ENCODE data around the gene KLHL29.

Gene KLHL29

GRCh38 chr2:23690421-23691105 lies 305.6 kb downstream of the KLHL29 start:
- no peak for DNase-seq

GRCh38 chr2:23691106-23691470 lies 306.1 kb downstream of the KLHL29 start:
- no peak for DNase-seq

GRCh38 chr2:23691565-23691964 lies 306.6 kb downstream of the KLHL29 start:
- no peak for DNase-seq

- DNase-seq, result no peak
These were observed 307.3 kb downstream of the KLHL29 start for GRCh38 chr2:23692263-23692662.

GRCh38 chr2:23692851-23693605 lies 308.0 kb downstream of the KLHL29 start:
- DNase-seq, result no peak

GRCh38 chr2:23693606-23693951 lies 308.6 kb downstream of the KLHL29 start:
- DNase-seq, result no peak

GRCh38 chr2:23694058-23695045 lies 309.4 kb downstream of the KLHL29 start:
- DNase-seq, result no peak

GRCh38 chr2:23695214-23695889 lies 310.4 kb downstream of the KLHL29 start:
- DNase-seq, result no peak

- DNase-seq, result no peak
These were observed 311.1 kb downstream of the KLHL29 start for GRCh38 chr2:23695890-23696751.

GRCh38 chr2:23696752-23697045 lies 311.7 kb downstream of the KLHL29 start:
- DNase-seq, result no peak

GRCh38 chr2:23697256-23698075 lies 312.5 kb downstream of the KLHL29 start:
- no peak for DNase-seq

GRCh38 chr2:23698116-23698693 lies 313.2 kb downstream of the KLHL29 start:
- DNase-seq, result peak; percentile 74

GRCh38 chr2:23698721-23699579 lies 314.0 kb downstream of the KLHL29 start:
- peak; percentile 78 for DNase-seq

- no peak for DNase-seq
These were observed 314.6 kb downstream of the KLHL29 start for GRCh38 chr2:23699580-23699925.

- DNase-seq, result no peak
These were observed 315.6 kb downstream of the KLHL29 start for GRCh38 chr2:23700627-23701026.

- no peak for DNase-seq
These were observed 318.1 kb downstream of the KLHL29 start for GRCh38 chr2:23703037-23703582.

- DNase-seq, result no peak
These were observed 318.8 kb downstream of the KLHL29 start for GRCh38 chr2:23703583-23704385.

GRCh38 chr2:23705771-23706612 lies 321.0 kb downstream of the KLHL29 start:
- DNase-seq, result no peak

Data from retina (tissue), 1 donor.